Trophoblast cell (in vitro differentiated cells and primary cell): ENCODE measurements around the gene ANO2.

Experiments
- DNase-seq, 2 donors: peaks; one replicate each; pipeline ENCODE4 v3.0.0-alpha.2; 2016
- H2AFZ ChIP-seq: 2 replicates; pipeline ENCODE4 v1.6.1; 2013; ENCODE audit warnings: low read length, moderate library complexity, mild to moderate bottlenecking; ENCODE audit not compliant: insufficient read depth, poor library complexity
- H2AK5ac ChIP-seq: 2 replicates; pipeline ENCODE4 v1.6.1; 2013; ENCODE audit warnings: mild to moderate bottlenecking, low read length
- H2BK120ac ChIP-seq: 2 replicates; pipeline ENCODE4 v1.6.1; 2013; ENCODE audit warnings: low read length, mild to moderate bottlenecking, moderate library complexity; ENCODE audit not compliant: insufficient read depth, poor library complexity
- H2BK12ac ChIP-seq: 2 replicates; pipeline ENCODE4 v1.6.1; 2013; ENCODE audit warnings: mild to moderate bottlenecking, low read length, moderate library complexity
- H2BK5ac ChIP-seq: 2 replicates; pipeline ENCODE4 v1.6.1; 2013; ENCODE audit warnings: low read length, low read depth, moderate library complexity, mild to moderate bottlenecking; ENCODE audit not compliant: poor library complexity
- H3K14ac ChIP-seq: 2 replicates; pipeline ENCODE4 v1.6.1; 2013; ENCODE audit warnings: mild to moderate bottlenecking, low read length
- H3K18ac ChIP-seq: 2 replicates; pipeline ENCODE4 v1.6.1; 2013; ENCODE audit warnings: mild to moderate bottlenecking, low read length
- H3K23ac ChIP-seq: 2 replicates; pipeline ENCODE4 v1.6.1; 2013; ENCODE audit warnings: low read length
- H3K27ac ChIP-seq: 2 replicates; pipeline ENCODE4 v1.5.1; 2013; ENCODE audit warnings: low read depth, mild to moderate bottlenecking, inconsistent platforms, low read length, moderate library complexity
- H3K27me3 ChIP-seq: 2 replicates; pipeline ENCODE4 v1.6.1; 2013; ENCODE audit warnings: inconsistent platforms, mild to moderate bottlenecking, low read length, moderate library complexity; ENCODE audit not compliant: insufficient read depth
- H3K36me3 ChIP-seq, 2 experiments: 1 replicate in 1 of 2; 2 replicates in 1 of 2; pipeline ENCODE4 v1.6.1; 2013; ENCODE audit warnings: low read length in 2 of 2, mild to moderate bottlenecking in 2 of 2, moderate library complexity in 1 of 2; ENCODE audit not compliant: insufficient read depth in 2 of 2, control insufficient read depth in 1 of 2
- H3K4ac ChIP-seq: 2 replicates; pipeline ENCODE4 v1.6.1; 2013; ENCODE audit warnings: low read depth, mild to moderate bottlenecking, low read length, moderate library complexity
- H3K4me1 ChIP-seq, 2 experiments: 1 replicate in 1 of 2; 2 replicates in 1 of 2; pipeline ENCODE4 v1.6.1; 2013; ENCODE audit warnings: low read length in 2 of 2, mild to moderate bottlenecking in 2 of 2, moderate library complexity in 1 of 2; ENCODE audit not compliant: insufficient read depth in 2 of 2, control insufficient read depth in 1 of 2
- H3K4me2 ChIP-seq: 2 replicates; pipeline ENCODE4 v1.6.1; 2013; ENCODE audit warnings: inconsistent platforms, mild to moderate bottlenecking, low read length, moderate library complexity
- H3K4me3 ChIP-seq: 2 replicates; pipeline ENCODE4 v1.5.1; 2013; ENCODE audit warnings: mild to moderate bottlenecking, low read depth, low read length, inconsistent platforms
- H3K79me1 ChIP-seq: one replicate; pipeline ENCODE4 v1.6.1; 2013; ENCODE audit warnings: low read length
- H3K79me2 ChIP-seq: 2 replicates; pipeline ENCODE4 v1.6.1; 2013; ENCODE audit warnings: low read length, mild to moderate bottlenecking; ENCODE audit not compliant: control insufficient read depth, insufficient read depth, poor library complexity
- H3K9ac ChIP-seq: 2 replicates; pipeline ENCODE4 v1.6.1; 2013; ENCODE audit warnings: mild to moderate bottlenecking, low read length
- H3K9me3 ChIP-seq: 2 replicates; pipeline ENCODE4 v1.6.1; 2013; ENCODE audit warnings: low read depth, mild to moderate bottlenecking, control low read depth, inconsistent platforms, low read length; ENCODE audit not compliant: insufficient read depth
- H4K12ac ChIP-seq: 2 replicates; pipeline ENCODE4 v1.6.1; 2013; ENCODE audit warnings: low read depth, mild to moderate bottlenecking, low read length, moderate library complexity
- H4K8ac ChIP-seq: 2 replicates; pipeline ENCODE4 v1.6.1; 2013; ENCODE audit warnings: low read depth, mild to moderate bottlenecking, low read length, moderate library complexity
- H4K91ac ChIP-seq: one replicate; pipeline ENCODE4 v1.6.1; 2013; ENCODE audit warnings: low read depth, mild to moderate bottlenecking, low read length, moderate library complexity
- WGBS: extraction: QIAGEN DNeasy Blood & Tissue Kit; methylation state at CpG from one replicate; pipeline ENCODE4 v1.1.7; 2013; ENCODE audit warnings: missing lambda C conversion rate; ENCODE audit not compliant: insufficient read length, insufficient coverage; ENCODE audit errors: extremely low coverage; 5-methylcytosine and 5-hydroxymethylcytosine counted together

Gene ANO2

DNA sequence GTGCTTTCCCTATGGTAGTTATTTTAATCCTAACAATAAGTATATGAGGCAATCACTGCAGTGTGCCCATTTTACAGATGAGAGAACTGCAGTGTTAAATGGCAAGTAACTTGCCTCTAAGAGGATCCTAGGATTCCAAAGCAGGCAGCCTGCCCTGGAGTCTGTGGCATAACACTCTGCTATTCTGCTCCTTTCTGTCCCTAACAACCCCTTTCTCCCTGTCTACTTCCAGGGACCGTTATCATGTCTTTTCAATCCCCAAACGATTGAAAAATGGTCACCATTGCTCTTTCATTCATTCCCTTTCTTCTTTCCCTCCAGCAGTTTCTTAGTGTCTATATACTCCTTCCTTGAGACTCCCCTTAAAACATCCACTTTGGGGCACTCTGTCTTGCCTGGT is 1.3 kb upstream of the ANO2 start:
- H3K27ac ChIP-seq = no peak overlapping the region
- peaks cover 1% of the 10 kb centered on the region for H3K9me3 ChIP-seq
- no peak overlapping the region for H3K23ac ChIP-seq
- peaks cover 4% of the 10 kb centered on the region for H3K79me2 ChIP-seq
- H2BK5ac ChIP-seq = no peak overlapping the region
- no peak overlapping the region for H3K4me3 ChIP-seq
- no peak overlapping the region for H2BK120ac ChIP-seq
- H3K79me1 ChIP-seq = peaks cover 7% of the 10 kb centered on the region
- no peak overlapping the region for H3K18ac ChIP-seq
- no peak overlapping the region for H4K8ac ChIP-seq
- H2AFZ ChIP-seq = no peak overlapping the region
- no peaks in the 10 kb centered on the region for H3K36me3 ChIP-seq
- no peak for DNase-seq
- no peak overlapping the region for H4K12ac ChIP-seq
- peaks cover 5 to 8% of the 10 kb centered on the region in 2 experiments for H3K4me1 ChIP-seq
- WGBS = no CpG with 5 or more reads among the region's 2 CpGs
- no peak overlapping the region for H2BK12ac ChIP-seq
- no peak overlapping the region for H2AK5ac ChIP-seq
- no peak overlapping the region for H3K4me2 ChIP-seq
- no peak overlapping the region for H3K9ac ChIP-seq
- H3K14ac ChIP-seq = no peak overlapping the region
- no peak overlapping the region for H3K4ac ChIP-seq
- H3K27me3 ChIP-seq = no peaks in the 10 kb centered on the region
- no peak overlapping the region for H4K91ac ChIP-seq

DNA sequence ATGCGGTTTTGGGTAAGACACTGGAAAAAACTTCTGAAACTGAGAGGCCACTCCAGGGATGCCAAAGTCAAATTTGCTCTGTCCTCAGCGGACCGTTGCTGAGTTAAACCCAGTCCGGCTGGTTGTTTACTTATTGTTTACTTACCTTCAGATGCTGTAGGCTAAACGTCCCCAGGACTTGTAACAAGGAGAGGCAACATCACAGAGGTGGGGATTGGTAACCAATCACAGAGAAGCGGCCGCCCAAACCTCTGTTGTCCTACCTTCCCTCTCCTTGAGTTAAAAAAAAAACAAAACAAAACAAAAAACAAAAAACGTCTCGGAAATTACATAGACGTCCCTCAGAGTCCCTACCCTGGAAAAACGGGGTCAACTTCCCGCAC is 380 bp downstream of the ANO2 start:
- peak overlapping the region; percentile 66 for H3K14ac ChIP-seq
- no peak overlapping the region for H2AK5ac ChIP-seq
- peak overlapping the region; percentile 70 for H3K9ac ChIP-seq
- H2BK12ac ChIP-seq = no peak overlapping the region
- peak overlapping the region; percentile 74 for H3K4me3 ChIP-seq
- peak overlapping the region; percentile 88 for H3K4me2 ChIP-seq
- H3K27ac ChIP-seq = no peak overlapping the region
- H2BK120ac ChIP-seq = no peak overlapping the region
- no peak overlapping the region for H2BK5ac ChIP-seq
- no peaks in the 10 kb centered on the region for H3K27me3 ChIP-seq
- peak overlapping the region; percentile 23 for H2AFZ ChIP-seq
- H3K36me3 ChIP-seq = no peaks in the 10 kb centered on the region
- peaks cover 4% of the 10 kb centered on the region for H3K79me2 ChIP-seq
- H4K12ac ChIP-seq = no peak overlapping the region
- no peak overlapping the region for H3K4ac ChIP-seq
- peak; percentile 55 to 64 for DNase-seq
- peaks cover 7% of the 10 kb centered on the region for H3K79me1 ChIP-seq
- H3K23ac ChIP-seq = no peak overlapping the region
- H4K8ac ChIP-seq = peak overlapping the region; percentile 80
- H3K9me3 ChIP-seq = peaks cover 1% of the 10 kb centered on the region
- WGBS = no CpG with 5 or more reads among the region's 12 CpGs
- H3K4me1 ChIP-seq = peaks cover 5 to 8% of the 10 kb centered on the region in 2 experiments
- peak overlapping the region; percentile 52 for H4K91ac ChIP-seq
- no peak overlapping the region for H3K18ac ChIP-seq

DNA sequence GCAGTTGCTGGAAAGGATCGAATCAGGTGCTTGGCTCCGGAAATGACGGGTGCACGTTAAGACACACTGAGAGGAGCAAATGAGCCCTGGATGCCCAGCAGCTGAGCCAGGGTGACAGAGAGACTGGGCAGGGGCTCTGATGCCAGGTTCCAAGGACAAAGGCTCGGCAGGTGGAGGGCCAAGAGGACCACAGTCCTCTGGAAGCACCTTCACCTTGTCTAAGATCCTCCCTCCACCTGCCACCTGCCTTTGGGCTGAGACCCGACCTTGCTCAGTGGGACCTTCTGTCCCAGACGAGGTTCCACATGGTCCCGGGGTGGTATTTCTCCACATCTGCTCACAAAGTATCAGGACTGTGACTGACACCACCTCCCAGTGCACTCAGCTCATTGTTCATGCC is 1.0 kb downstream of the ANO2 start:
- Histone ChIP-seq H3K9ac (no peak overlapping the region), H3K23ac (no peak overlapping the region), H3K4ac (no peak overlapping the region), H2AFZ (no peak overlapping the region), H3K79me2 (peaks cover 4% of the 10 kb centered on the region), H3K36me3 (no peaks in the 10 kb centered on the region), H2AK5ac (no peak overlapping the region), H2BK120ac (no peak overlapping the region), H3K14ac (no peak overlapping the region), H2BK12ac (no peak overlapping the region), H2BK5ac (no peak overlapping the region), H4K91ac (no peak overlapping the region), H3K9me3 (peaks cover 1% of the 10 kb centered on the region), H3K27me3 (no peaks in the 10 kb centered on the region), H3K79me1 (peaks cover 7% of the 10 kb centered on the region), H3K4me3 (no peak overlapping the region), H4K8ac (no peak overlapping the region), H4K12ac (no peak overlapping the region), H3K27ac (no peak overlapping the region), H3K18ac (no peak overlapping the region), H3K4me2 (no peak overlapping the region), H3K4me1 (peaks cover 5 to 8% of the 10 kb centered on the region in 2 experiments)
- DNase-seq = no peak
- WGBS = no CpG with 5 or more reads among the region's 8 CpGs

DNA sequence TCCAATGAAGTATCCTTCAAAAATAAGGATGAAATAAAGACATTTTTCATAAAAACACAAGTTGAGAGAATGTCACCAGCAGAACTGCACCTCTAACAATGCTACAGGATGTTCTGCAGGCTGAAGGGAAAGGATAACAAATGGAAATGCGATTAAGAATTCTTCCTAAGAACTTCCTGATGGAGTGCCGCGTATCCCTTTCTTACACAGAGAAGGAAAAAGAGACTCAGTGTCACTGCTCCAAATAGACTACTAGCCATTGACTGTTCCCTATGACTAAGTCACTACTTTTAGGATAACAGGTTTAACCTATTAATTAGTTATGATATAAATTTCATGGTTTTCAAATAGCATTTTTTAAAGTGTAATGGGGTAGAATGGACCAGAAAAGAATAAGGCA is 3.2 kb downstream of the ANO2 start:
- Histone ChIP-seq H3K4me3 (no peak overlapping the region), H3K18ac (no peak overlapping the region), H3K4me2 (no peak overlapping the region), H4K12ac (no peak overlapping the region), H2BK5ac (no peak overlapping the region), H3K36me3 (no peaks in the 10 kb centered on the region), H3K9ac (no peak overlapping the region), H3K79me2 (peaks cover 4% of the 10 kb centered on the region), H3K9me3 (no peaks in the 10 kb centered on the region), H3K27ac (no peak overlapping the region), H4K8ac (no peak overlapping the region), H3K23ac (no peak overlapping the region), H3K14ac (no peak overlapping the region), H2BK12ac (no peak overlapping the region), H2AK5ac (no peak overlapping the region), H3K79me1 (peaks cover 7% of the 10 kb centered on the region), H2AFZ (no peak overlapping the region), H3K4me1 (peaks cover 5 to 8% of the 10 kb centered on the region in 2 experiments), H3K27me3 (no peaks in the 10 kb centered on the region), H4K91ac (no peak overlapping the region), H3K4ac (no peak overlapping the region), H2BK120ac (no peak overlapping the region)
- no peak for DNase-seq
- WGBS = no CpG with 5 or more reads among the region's 3 CpGs
